ENCODE data around the gene OR1I1. TPM values are rescaled to one million over a fixed set of nuclear protein-coding genes. Genes with fewer than 3 reads are reported as not detected.

Gene OR1I1
- total and polyA plus RNA-seq, 4 donors: not detected

DNA sequence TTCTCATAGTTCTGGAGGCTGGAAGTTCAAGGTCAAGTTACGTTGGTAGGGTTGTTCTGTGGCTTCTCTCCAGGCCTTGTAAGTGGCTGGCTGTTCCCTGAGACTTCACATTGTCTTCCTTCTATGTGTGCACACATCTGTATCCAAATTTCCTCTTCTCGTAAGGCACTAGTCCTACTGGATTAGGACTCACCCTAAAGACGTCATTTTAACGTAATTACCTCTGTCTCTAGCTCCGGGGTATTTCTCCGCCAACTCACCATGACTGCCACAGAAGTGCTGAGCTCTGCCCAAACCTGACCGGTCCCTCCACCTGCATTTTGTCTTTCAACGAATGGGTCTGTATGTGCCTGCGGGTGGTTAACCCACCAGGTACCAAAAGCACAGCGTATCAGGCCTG, 16.4 kb downstream of the OR1I1 start:
- no peaks in the 10 kb centered on the region for H3K27me3 ChIP-seq (ENCODE audit: control insufficient read depth in 3 of 3, insufficient read depth in 3 of 3, low read length in 2 of 3)
- peaks cover 0 to 5% (median 0%) of the 10 kb centered on the region in 5 donors for H3K4me1 ChIP-seq (ENCODE audit: control insufficient read depth in 5 of 5, insufficient read depth in 5 of 5, low read length in 5 of 5)
- no peaks in the 10 kb centered on the region for H3K36me3 ChIP-seq (ENCODE audit: control insufficient read depth in 4 of 4, insufficient read depth in 4 of 4, low read length in 4 of 4)
- WGBS, 2 donors: 85 to 93% methylated on average over 10 of the region's 10 CpGs
- TF ChIP-seq, protein P1, sequence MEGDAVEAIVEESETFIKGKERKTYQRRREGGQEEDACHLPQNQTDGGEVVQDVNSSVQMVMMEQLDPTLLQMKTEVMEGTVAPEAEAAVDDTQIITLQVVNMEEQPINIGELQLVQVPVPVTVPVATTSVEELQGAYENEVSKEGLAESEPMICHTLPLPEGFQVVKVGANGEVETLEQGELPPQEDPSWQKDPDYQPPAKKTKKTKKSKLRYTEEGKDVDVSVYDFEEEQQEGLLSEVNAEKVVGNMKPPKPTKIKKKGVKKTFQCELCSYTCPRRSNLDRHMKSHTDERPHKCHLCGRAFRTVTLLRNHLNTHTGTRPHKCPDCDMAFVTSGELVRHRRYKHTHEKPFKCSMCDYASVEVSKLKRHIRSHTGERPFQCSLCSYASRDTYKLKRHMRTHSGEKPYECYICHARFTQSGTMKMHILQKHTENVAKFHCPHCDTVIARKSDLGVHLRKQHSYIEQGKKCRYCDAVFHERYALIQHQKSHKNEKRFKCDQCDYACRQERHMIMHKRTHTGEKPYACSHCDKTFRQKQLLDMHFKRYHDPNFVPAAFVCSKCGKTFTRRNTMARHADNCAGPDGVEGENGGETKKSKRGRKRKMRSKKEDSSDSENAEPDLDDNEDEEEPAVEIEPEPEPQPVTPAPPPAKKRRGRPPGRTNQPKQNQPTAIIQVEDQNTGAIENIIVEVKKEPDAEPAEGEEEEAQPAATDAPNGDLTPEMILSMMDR (IDR thresholded peaks at IDR 0.05; ENCODE audit: control extremely low read depth, extremely low read depth): no peak
- H3K27ac ChIP-seq (ENCODE audit: low read depth in 1 of 2, low read length in 1 of 2): no peak overlapping the region
- peaks cover 0 to 2% (median under 1%) of the 10 kb centered on the region in 4 donors for H3K9me3 ChIP-seq (ENCODE audit: control insufficient read depth in 4 of 4, insufficient read depth in 3 of 4, low read length in 3 of 4)
- no peak for ATAC-seq (ENCODE audit: insufficient read depth, low FRiP score)
- no peak for DNase-seq
- no peak overlapping the region for H3K4me3 ChIP-seq
- H3K9ac ChIP-seq (ENCODE audit: insufficient read depth in 1 of 2, low read length in 2 of 2): no peak overlapping the region

DNA sequence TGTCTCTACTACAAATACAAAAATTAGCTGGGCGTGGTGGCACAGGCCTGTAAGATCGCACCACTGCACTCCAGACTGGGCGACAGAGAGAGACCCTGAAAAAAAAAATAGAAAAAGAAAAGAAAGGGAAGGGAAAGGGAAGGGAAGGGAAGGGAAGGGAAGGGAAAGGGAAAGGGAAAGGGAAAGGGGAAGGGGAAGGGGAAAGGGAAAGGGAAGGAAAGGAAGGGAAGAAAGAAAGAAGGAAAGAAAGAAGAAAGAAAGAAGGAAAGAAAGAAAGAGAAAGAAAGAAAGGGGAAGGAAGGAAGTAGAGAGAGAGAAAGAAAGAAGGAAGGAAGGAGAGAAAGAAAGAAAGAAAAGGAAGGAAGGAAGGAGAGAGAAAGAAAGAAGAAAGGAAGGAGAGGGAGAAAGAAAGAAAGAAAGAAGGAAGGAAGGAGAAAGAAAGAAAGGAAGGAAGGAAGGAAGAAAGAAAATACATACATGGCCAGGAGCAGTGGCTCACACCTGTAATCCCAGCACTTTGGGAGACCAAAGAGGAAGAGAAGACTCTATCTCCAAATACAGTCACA, 17.1 kb downstream of the OR1I1 start:
- Histone ChIP-seq H3K36me3 (ENCODE audit: control insufficient read depth in 4 of 4, insufficient read depth in 4 of 4, low read length in 4 of 4) (no peaks in the 10 kb centered on the region), H3K4me3 (no peak overlapping the region), H3K9me3 (ENCODE audit: control insufficient read depth in 4 of 4, insufficient read depth in 3 of 4, low read length in 3 of 4) (peaks cover under 1 to 4% (median 3%) of the 10 kb centered on the region in 4 donors), H3K9ac (ENCODE audit: insufficient read depth in 1 of 2, low read length in 2 of 2) (no peak overlapping the region), H3K4me1 (ENCODE audit: control insufficient read depth in 5 of 5, insufficient read depth in 5 of 5, low read length in 5 of 5) (peaks cover 0 to 5% (median 0%) of the 10 kb centered on the region in 5 donors), H3K27me3 (ENCODE audit: control insufficient read depth in 3 of 3, insufficient read depth in 3 of 3, low read length in 2 of 3) (no peaks in the 10 kb centered on the region), H3K27ac (ENCODE audit: low read depth in 1 of 2, low read length in 1 of 2) (no peak overlapping the region)
- TF ChIP-seq, protein P1 (IDR thresholded peaks at IDR 0.05; ENCODE audit: control extremely low read depth, extremely low read depth): no peak
- 90 to 98% methylated on average over 3 of the region's 3 CpGs for WGBS, 2 donors
- no peak for DNase-seq
- no peak for ATAC-seq (ENCODE audit: insufficient read depth, low FRiP score)

DNA sequence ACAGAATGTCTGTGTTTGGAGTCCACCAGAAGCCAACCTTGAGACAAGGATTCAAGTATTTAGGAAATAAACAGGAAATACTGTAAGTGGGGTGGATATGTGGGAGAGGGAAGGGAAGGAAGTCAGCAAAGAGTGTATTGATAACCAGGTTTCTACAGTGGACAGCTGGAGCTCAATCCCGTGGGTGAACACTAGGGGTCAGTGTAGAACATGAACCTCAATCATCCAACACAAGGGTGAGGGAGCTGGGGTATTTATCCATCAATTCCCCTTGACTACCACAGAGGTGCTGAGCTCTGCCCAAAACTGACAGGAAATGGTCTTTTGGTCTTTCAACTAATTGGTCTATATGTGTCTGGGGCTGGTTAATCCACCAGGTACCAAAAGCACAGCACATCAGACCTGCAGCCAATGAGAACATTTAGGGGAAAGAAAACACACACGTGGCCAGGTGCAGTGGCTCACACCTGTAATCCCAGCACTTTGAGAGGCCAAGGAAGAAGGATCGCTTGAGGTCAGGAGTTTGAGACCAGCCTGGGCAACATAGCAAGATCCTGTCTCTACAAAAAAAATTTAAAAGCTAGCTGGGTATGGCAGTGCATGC, 19.6 kb downstream of the OR1I1 start:
- ATAC-seq (ENCODE audit: insufficient read depth, low FRiP score) (no peak), DNase-seq (peak in 2 of 3 donors; percentile 27 to 34)
- Histone ChIP-seq H3K27ac (ENCODE audit: low read depth in 1 of 2, low read length in 1 of 2) (no peak overlapping the region), H3K9me3 (ENCODE audit: control insufficient read depth in 4 of 4, insufficient read depth in 3 of 4, low read length in 3 of 4) (peaks cover 2 to 4% (median 4%) of the 10 kb centered on the region in 4 donors), H3K4me1 (ENCODE audit: control insufficient read depth in 5 of 5, insufficient read depth in 5 of 5, low read length in 5 of 5) (peaks cover 0 to 5% (median 0%) of the 10 kb centered on the region in 5 donors), H3K4me3 (no peak overlapping the region), H3K27me3 (ENCODE audit: control insufficient read depth in 3 of 3, insufficient read depth in 3 of 3, low read length in 2 of 3) (no peaks in the 10 kb centered on the region), H3K36me3 (ENCODE audit: control insufficient read depth in 4 of 4, insufficient read depth in 4 of 4, low read length in 4 of 4) (no peaks in the 10 kb centered on the region), H3K9ac (ENCODE audit: insufficient read depth in 1 of 2, low read length in 2 of 2) (no peak overlapping the region)
- TF ChIP-seq, protein P1 (IDR thresholded peaks at IDR 0.05; ENCODE audit: control extremely low read depth, extremely low read depth): peak; percentile 42
- 64 to 67% methylated on average over 3 of the region's 3 CpGs for WGBS, 2 donors
